Activated CD4-positive, CD25-positive, alpha-beta regulatory T cell treated with anti-CD3 and anti-CD28 coated beads, Interleukin-2, amount 50 U/mL, for 72 hours (primary cell): ENCODE results near the gene SULT1C4.
"Not testable (repeated sequence)": the region's sequence is repeated elsewhere in the genome, so short reads cannot be mapped to it uniquely, and the experiment has no call there.

Experiments used
- DNase-seq: peaks from one replicate; pipeline ENCODE4 v3.0.0; 2021

The SULT1C4 gene

GRCh38 chr2:108414256-108414876 is 36.6 kb downstream of the SULT1C4 start:
- no peak for DNase-seq

GRCh38 chr2:108414945-108415344 is 37.2 kb downstream of the SULT1C4 start:
- DNase-seq = no peak

DNA sequence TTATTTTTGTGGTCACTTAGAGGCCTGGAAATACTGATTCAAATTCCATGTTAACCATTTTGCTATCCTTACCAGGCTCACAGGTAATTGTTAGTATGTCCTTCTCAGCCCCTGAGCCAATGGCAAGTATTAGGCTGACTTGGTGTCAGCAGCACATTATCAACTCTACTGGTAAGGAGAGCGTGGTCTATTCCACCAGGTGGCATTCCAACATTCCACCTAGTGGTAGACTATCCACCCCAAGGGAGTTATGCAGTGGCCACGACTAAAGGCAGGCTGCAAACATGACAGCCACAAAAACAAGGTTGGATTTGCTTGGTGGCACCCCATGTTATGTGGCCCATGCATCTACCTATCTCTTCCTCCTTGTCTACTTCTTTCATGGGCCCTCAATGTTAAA is 39.5 kb downstream of the SULT1C4 start:
- no peak for DNase-seq

DNA sequence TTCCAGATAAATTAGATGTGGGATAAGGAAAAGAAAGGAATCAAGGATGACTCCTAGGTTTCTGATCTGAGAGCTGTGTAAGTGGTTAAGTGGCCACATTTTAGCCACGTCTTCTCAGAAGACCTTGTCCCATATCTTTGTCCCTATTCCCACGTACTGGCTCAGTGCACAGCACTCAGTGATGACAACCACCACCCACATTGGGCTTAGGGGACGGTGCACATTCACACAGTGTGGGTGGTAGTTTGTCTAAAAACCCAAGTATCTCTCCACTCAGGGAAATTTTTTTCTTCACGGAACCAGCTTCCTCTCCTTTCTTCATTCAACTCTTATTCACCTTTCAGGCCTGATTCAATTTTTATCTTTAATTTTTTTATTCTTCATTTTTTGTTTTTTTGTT is 40.7 kb downstream of the SULT1C4 start:
- no peak for DNase-seq

DNA sequence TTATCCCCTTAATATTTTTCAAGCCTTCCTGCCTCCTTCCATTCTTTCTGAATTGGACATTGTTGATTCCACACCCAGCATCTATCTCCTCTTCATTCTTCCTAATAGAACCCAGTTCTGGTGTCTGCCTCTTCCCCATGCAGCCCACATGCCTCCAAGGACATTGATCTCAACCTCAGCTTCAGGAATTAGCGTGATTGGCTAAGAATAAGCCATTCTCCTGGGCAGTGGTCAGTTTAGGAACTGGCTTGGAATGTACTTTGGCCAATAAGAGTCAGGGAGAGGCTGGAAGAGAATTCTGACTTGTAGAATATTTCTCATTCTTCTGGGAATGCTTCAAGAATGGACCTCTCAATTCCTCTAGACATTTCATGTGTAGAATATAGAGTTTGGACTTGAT is 45.3 kb downstream of the SULT1C4 start:
- no peak for DNase-seq

GRCh38 chr2:108423502-108424251 is 45.9 kb downstream of the SULT1C4 start:
- no peak for DNase-seq

DNA sequence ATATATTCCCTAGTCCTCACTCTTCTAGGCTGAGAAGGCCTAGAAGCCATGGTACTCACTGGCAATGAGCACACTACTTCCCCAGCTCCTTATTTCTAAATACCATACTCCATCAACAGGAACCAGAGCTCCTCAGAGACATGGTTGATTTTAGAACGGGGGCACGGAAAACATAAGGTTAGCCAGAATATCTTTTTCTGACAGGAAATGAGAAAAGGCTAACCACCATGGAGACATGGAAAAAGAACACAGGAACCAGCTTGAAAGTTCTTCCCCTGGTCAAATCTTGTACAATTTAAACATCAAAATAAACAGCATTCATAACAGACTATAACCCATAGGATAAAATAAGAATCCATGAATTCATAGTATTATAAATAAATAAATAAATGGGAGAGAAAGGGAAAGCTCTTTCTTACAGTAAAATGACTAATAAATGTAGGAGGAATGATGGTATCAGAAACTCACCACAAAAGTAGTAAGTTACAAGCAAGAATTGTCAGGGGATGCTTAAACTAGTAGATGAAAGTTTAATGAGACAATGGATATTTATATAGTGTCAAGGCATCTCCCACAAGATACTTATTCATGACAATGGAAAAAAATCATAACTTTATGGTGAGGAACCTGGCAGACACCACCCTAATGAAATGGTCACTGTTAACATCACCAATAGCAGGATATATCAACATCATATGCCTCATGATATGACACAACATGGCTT is 50.7 kb downstream of the SULT1C4 start:
- no peak for DNase-seq

DNA sequence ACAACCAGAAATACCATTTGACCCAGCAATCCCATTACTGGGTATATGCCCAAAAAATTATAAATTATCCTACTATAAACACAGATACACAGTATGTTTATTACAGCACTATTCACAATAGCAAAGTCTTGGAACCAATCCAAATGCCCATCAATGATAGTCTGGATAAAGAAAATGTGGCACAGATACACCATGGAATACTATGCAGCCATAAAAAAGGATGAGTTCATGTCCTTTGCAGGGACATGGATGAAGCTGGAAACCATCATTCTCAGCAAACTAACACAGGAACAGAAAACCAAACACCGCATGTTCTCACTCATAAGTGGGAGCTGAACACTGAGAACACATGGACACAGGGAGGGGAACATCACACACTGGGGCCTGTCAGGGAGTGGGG is 57.8 kb downstream of the SULT1C4 start:
- DNase-seq = not testable (repeated sequence)

GRCh38 chr2:108436976-108437375 is 59.2 kb downstream of the SULT1C4 start:
- no peak for DNase-seq
